NT2/D1 (cell line): Measurements from ENCODE around the gene SLC35E1.

ENCODE experiments used
- YY1 ChIP-seq: IDR thresholded peaks from 2 replicates; pipeline ENCODE4 v1.6.1; 2011; ENCODE audit not compliant: insufficient read length, insufficient read depth
- ZNF274 ChIP-seq: IDR thresholded peaks from 2 replicates; pipeline ENCODE4 v1.6.1; 2011; ENCODE audit warnings: mild to moderate bottlenecking, low read depth, low read length

- TF ChIP-seq YY1 (no peak), ZNF274 (no peak)
These were observed 1.7 kb upstream of the SLC35E1 start for GRCh38 chr19:16573925-16574324.
